ENCODE measurements around the gene FBXL16.

FBXL16 gene

GRCh38 chr16:689175-689897 is 16.3 kb downstream of the FBXL16 start:
- no peak for DNase-seq

GRCh38 chr16:687499-687898 is 18.1 kb downstream of the FBXL16 start:
- no peak for DNase-seq

GRCh38 chr16:686459-687260 is 18.9 kb downstream of the FBXL16 start:
- DNase-seq, result no peak

GRCh38 chr16:685967-686366 is 19.6 kb downstream of the FBXL16 start:
- DNase-seq, result peak; percentile 20

GRCh38 chr16:684961-685696 is 20.5 kb downstream of the FBXL16 start:
- DNase-seq, result no peak

GRCh38 chr16:684071-684794 is 21.4 kb downstream of the FBXL16 start, which contains the start of gene JMJD8:
JMJD8 (minus strand) TSS chr16:684334; CDS start chr16:684319, 15 bp downstream.
- DNase-seq, result peak; percentile 97

- DNase-seq, result no peak
These were observed 22.1 kb downstream of the FBXL16 start for GRCh38 chr16:683396-684070.

GRCh38 chr16:682493-683395 is 22.9 kb downstream of the FBXL16 start:
- DNase-seq, result no peak

- DNase-seq, result no peak
These were observed 23.7 kb downstream of the FBXL16 start for GRCh38 chr16:681746-682427.

GRCh38 chr16:680967-681745 is 24.4 kb downstream of the FBXL16 start:
- DNase-seq, result peak; percentile 22

GRCh38 chr16:680625-680945 is 25.0 kb downstream of the FBXL16 start:
- no peak for DNase-seq

GRCh38 chr16:679814-680624 is 25.6 kb downstream of the FBXL16 start, which contains the start of gene STUB1:
STUB1 (plus strand) TSS chr16:680410; CDS start chr16:680526, 116 bp downstream.
- peak; percentile 83 for DNase-seq

- peak; percentile 69 for DNase-seq
These were observed 26.5 kb downstream of the FBXL16 start for GRCh38 chr16:678858-679813.

GRCh38 chr16:678209-678857 is 27.3 kb downstream of the FBXL16 start:
- no peak for DNase-seq

GRCh38 chr16:677316-678190 is 28.0 kb downstream of the FBXL16 start:
- no peak for DNase-seq

- DNase-seq, result no peak
These were observed 28.7 kb downstream of the FBXL16 start for GRCh38 chr16:676913-677312.
